Panc1 (cell line): ENCODE data around the gene FBXW12. TPM values are rescaled to one million over a fixed set of nuclear protein-coding genes. Genes with fewer than 3 reads are reported as not detected.

ENCODE experiments used
- ATAC-seq: fragments of 200-7000 bp; cut with Tn5 transposase; 2 replicates; pipeline ENCODE4 v1.9.1; 2020; ENCODE audit warnings: mild to moderate bottlenecking, moderate library complexity
- BruUV-seq: library from RNA; stranded (reverse); fragments of 400-500 nt; replicated peaks from 2 replicates; lab custom pipeline; 2021; lab: Mats Ljungman, UMichigan
- CTCF ChIA-PET: fragments of 300-600 bp; sonication (Branson Sonifier 250); formaldehyde crosslinking; loops from one replicate; lab custom pipeline; 2022; ENCODE audit warnings: antibody characterized with exemption; lab: Charles Lee
- POLR2A ChIA-PET: fragments of 300-600 bp; sonication (Branson Sonifier 250); formaldehyde crosslinking; loops from one replicate; lab custom pipeline; 2022; ENCODE audit warnings: antibody characterized with exemption; lab: Charles Lee
- DNase-seq: peaks from one replicate; pipeline ENCODE4 v3.0.0-alpha.2; 2010; ENCODE audit warnings: low read depth, low spot score
- H3K27ac ChIP-seq: 2 replicates; pipeline ENCODE4 v1.5.1; 2011; ENCODE audit warnings: mild to moderate bottlenecking, low read length, inconsistent platforms
- H3K27me3 ChIP-seq: fragments of 200-500 bp; sonication (Bioruptor generic); 2 replicates; pipeline ENCODE4 v1.6.0; 2014; ENCODE audit warnings: low read length, inconsistent platforms; ENCODE audit not compliant: control insufficient read depth, insufficient read depth
- H3K36me3 ChIP-seq: fragments of 200-500 bp; sonication (Bioruptor generic); 2 replicates; pipeline ENCODE4 v1.5.1; 2014; ENCODE audit warnings: inconsistent platforms, mild to moderate bottlenecking, low read length, moderate library complexity; ENCODE audit not compliant: control insufficient read depth, insufficient read depth
- H3K4me1 ChIP-seq: 2 replicates; pipeline ENCODE4 v1.5.1; 2011; ENCODE audit warnings: inconsistent platforms, mild to moderate bottlenecking, low read length, moderate library complexity; ENCODE audit not compliant: control insufficient read depth, insufficient read depth
- H3K4me3 ChIP-seq, 2 experiments: 2 replicates each; pipeline ENCODE4 v1.5.1; 2011 to 2012; ENCODE audit warnings: low read depth in 2 of 2, low read length in 2 of 2, mild to moderate bottlenecking in 2 of 2, inconsistent platforms in 1 of 2, moderate library complexity in 1 of 2
- H3K9me3 ChIP-seq: fragments of 200-500 bp; sonication (Bioruptor generic); 2 replicates; pipeline ENCODE4 v1.5.1; 2014; ENCODE audit warnings: low read depth, mild to moderate bottlenecking, inconsistent platforms, low read length, moderate library complexity; ENCODE audit not compliant: control insufficient read depth, insufficient read depth
- CTCF ChIP-seq: fragments of 450-650 bp; IDR thresholded peaks from 2 replicates; pipeline ENCODE4 v1.5.1; 2017; ENCODE audit warnings: mild to moderate bottlenecking
- POLR2AphosphoS5 ChIP-seq: IDR thresholded peaks from 2 replicates; pipeline ENCODE4 v1.6.1; 2012; ENCODE audit warnings: mild to moderate bottlenecking, low read depth, low read length, moderate library complexity
- REST ChIP-seq, 2 experiments: IDR thresholded peaks; 2 replicates each; pipeline ENCODE4 v1.6.1; 2011 to 2012; ENCODE audit warnings: low read depth in 2 of 2, control low read depth in 1 of 2, low read length in 1 of 2, mild to moderate bottlenecking in 1 of 2, moderate library complexity in 1 of 2; ENCODE audit not compliant: insufficient read depth in 1 of 2
- SIN3A ChIP-seq: IDR thresholded peaks from 2 replicates; pipeline ENCODE4 v1.6.1; 2012; ENCODE audit warnings: low read depth, mild to moderate bottlenecking, low read length, moderate library complexity, borderline replicate concordance; ENCODE audit not compliant: insufficient read depth
- TCF7L2 ChIP-seq: IDR thresholded peaks from 2 replicates; pipeline ENCODE4 v1.6.1; 2011; ENCODE audit warnings: mild to moderate bottlenecking, low read depth, low read length, inconsistent platforms
- in situ Hi-C: cut with HindIII; loops from 2 replicates; pipeline ENCODE4 v1.10.0; 2016; ENCODE audit warnings: low sequenced_read_pairs, low pct_unique_long_range_greater_than_20kb
- intact Hi-C: fragments of 100-400 bp; cut with micrococcal nuclease; formaldehyde crosslinking; loops from one replicate; pipeline ENCODE4 v1.10.0; 2022; ENCODE audit not compliant: unreplicated experiment
- total RNA-seq: library from RNA; stranded (reverse); gene quantifications from one replicate; pipeline ENCODE4 v1.2.1, GENCODE V29; 2021; ENCODE audit not compliant: unreplicated experiment

The FBXW12 gene
- total RNA-seq, 1 experiment from 2014 or later: not detected

GRCh38 chr3:48345946-48346572 is 26.0 kb upstream of the FBXW12 start:
- no peak for DNase-seq
- H3K36me3 ChIP-seq: no peaks in the 10 kb centered on the region
- ATAC-seq: no peak
- POLR2A ChIA-PET: no interaction called here
- BruUV-seq: no TSS peak
- H3K27me3 ChIP-seq: no peaks in the 10 kb centered on the region
- no peak overlapping the region for H3K27ac ChIP-seq
- TF ChIP-seq POLR2AphosphoS5: no peak
- no peak for TF ChIP-seq TCF7L2
- no peak for TF ChIP-seq REST (IDR thresholded peaks at IDR 0.05; ENCODE audit: insufficient read depth in 1 of 2, low read depth in 2 of 2, low read length in 1 of 2)
- no peak for TF ChIP-seq CTCF
- TF ChIP-seq SIN3A: no peak
- in situ Hi-C loops (no loop called here), intact Hi-C loops (no loop called here)
- H3K4me1 ChIP-seq: no peaks in the 10 kb centered on the region
- no peak overlapping the region for H3K4me3 ChIP-seq
- CTCF ChIA-PET: no interaction called here
- no peaks in the 10 kb centered on the region for H3K9me3 ChIP-seq

- DNase-seq: no peak
- no TSS peak for BruUV-seq
- Histone ChIP-seq H3K4me1 (no peaks in the 10 kb centered on the region), H3K27ac (no peak overlapping the region), H3K9me3 (no peaks in the 10 kb centered on the region), H3K27me3 (no peaks in the 10 kb centered on the region), H3K36me3 (no peaks in the 10 kb centered on the region), H3K4me3 (no peak overlapping the region)
- in situ Hi-C loops (no loop called here), intact Hi-C loops (no loop called here)
- TF ChIP-seq SIN3A (no peak), TCF7L2 (no peak), CTCF (no peak), REST (IDR thresholded peaks at IDR 0.05; ENCODE audit: insufficient read depth in 1 of 2, low read depth in 2 of 2, low read length in 1 of 2) (no peak), POLR2AphosphoS5 (no peak)
- no peak for ATAC-seq
- POLR2A ChIA-PET: no interaction called here
- CTCF ChIA-PET: no interaction called here
Measured at GRCh38 chr3:48347500-48347899, 24.5 kb upstream of the FBXW12 start.
